SIG-M5 treated with dmso at 0.1 percent for 504 hours (cell line): Measurements from ENCODE around the gene INO80.

Experiments used
- DNase-seq: peaks from one replicate; lab custom pipeline; 2025; ENCODE audit not compliant: unreplicated experiment; lab: John Stamatoyannopoulos, UW

Gene INO80

DNA sequence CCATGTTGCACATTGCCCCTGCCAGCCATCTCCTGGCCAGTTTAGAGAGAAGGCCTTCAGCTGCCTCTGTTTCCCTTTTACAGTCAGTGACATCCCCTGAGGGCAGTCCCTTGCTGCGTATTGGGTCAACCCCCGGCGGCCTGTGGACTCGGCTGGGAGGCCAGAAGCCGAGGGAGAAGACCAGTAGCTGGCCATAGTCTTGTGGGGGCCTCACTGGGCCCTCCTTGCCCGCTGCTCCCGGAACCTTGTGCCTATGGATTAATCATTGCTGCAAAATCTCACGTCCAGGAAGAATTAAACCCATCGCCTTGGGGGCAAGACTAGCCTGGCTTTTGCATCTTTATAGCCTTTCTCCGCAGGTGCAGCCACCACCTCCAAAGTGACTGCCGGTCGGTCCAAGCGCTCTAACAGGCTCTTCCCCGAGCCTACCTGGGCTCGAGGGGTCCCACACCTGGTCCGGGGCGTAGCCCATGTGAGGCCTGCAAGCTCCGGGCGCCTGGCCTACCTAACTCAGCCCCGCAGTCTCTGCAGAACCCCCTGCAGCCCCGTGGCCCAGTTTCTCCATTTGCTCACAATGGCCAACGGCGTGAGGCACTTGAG lies 163.7 kb downstream of the INO80 start:
- no peak for DNase-seq

- no peak for DNase-seq
These were observed 164.3 kb downstream of the INO80 start for GRCh38 chr15:40951764-40952163.

DNA sequence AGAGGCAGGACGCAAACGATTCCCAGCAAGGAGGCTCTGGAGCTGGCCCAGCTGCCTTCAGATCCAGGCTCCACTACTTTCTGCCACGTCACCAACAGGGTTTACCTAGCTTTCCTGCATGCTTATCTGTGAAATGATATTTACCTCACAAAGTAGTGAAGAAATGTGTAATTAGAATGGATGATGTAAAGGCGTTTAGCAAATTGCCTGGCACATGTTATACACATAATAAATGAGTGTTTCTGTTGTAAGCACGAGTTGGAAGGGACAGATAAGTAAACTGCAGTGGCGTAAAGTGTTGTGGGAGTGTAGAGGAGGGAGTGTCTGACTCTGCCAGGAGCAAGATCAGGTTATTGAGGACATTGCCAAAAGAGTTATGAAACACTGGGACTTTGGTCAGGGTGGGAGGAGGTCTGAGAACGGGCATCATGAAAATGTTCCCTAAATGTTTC lies 166.3 kb downstream of the INO80 start:
- DNase-seq, result no peak

DNA sequence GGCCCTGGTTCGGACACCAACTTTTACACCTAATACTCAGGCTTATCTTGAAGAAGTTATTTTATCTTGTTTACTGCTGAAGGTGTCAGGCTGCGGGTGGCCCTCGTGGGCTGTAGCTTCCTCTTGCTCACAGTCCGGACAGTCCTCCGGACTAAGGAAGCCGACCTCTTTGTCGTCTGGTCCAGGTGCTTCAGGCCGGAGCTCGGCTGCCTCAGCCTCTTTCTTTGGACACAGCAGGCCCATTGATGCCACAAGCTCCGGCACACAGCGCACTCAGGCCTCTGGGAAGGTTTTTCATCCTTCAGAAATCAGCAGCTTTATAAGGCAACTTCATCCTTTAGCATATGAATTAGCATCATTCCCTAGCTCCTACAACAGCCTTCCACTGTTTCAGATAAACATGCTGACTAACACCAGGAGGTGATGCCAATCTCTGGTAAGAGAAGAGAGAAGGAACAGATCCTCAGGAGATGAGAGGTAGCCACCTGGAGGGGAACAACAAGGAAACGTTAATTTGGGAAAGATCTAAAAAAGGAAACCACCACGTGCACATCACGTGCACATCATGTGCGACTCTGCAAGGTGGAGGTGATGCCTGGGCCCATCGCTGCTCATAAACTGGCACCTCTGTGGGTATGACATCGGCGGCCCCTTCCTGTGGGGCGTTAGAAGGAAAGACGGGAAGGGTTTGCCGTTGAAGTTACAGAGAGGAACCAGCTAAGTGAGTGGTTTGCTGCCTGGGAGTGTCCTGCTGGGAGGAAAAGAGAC lies 167.2 kb downstream of the INO80 start:
- no peak for DNase-seq

- no peak for DNase-seq
These were observed 171.4 kb downstream of the INO80 start for GRCh38 chr15:40944510-40945296.

DNA sequence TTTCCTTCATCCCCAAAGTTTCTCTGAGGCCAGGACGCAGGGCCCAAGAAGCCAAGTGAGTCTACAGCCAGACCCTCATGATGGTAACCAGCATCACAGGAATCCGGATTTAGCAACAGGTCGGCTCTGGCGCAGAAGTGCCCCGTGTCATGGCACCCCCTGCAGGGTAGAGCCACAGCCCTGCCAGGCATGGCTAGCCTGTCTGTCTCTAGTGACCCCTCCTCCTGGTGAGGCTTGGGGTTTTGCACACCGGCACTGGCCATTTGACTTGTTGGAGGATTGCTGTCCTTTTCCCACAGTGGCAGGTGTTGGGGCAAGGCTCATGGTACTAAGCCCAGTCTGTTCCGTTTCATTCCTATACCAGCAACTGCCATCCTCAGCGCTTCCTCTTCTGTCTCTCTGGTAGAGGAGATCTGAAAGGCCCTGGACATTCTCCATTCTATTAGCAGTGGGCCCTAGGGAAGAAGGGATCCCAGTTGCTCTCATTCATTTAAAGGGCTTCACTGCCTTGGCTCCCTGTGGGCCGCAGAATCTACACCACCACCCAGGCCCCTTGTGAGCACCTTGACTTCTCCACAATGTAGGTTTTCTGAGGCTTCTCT lies 172.2 kb downstream of the INO80 start:
- DNase-seq, result no peak

GRCh38 chr15:40942878-40943277 lies 173.2 kb downstream of the INO80 start:
- no peak for DNase-seq

- DNase-seq, result peak; percentile 80
These were observed 173.7 kb downstream of the INO80 start for GRCh38 chr15:40942337-40942854.

DNA sequence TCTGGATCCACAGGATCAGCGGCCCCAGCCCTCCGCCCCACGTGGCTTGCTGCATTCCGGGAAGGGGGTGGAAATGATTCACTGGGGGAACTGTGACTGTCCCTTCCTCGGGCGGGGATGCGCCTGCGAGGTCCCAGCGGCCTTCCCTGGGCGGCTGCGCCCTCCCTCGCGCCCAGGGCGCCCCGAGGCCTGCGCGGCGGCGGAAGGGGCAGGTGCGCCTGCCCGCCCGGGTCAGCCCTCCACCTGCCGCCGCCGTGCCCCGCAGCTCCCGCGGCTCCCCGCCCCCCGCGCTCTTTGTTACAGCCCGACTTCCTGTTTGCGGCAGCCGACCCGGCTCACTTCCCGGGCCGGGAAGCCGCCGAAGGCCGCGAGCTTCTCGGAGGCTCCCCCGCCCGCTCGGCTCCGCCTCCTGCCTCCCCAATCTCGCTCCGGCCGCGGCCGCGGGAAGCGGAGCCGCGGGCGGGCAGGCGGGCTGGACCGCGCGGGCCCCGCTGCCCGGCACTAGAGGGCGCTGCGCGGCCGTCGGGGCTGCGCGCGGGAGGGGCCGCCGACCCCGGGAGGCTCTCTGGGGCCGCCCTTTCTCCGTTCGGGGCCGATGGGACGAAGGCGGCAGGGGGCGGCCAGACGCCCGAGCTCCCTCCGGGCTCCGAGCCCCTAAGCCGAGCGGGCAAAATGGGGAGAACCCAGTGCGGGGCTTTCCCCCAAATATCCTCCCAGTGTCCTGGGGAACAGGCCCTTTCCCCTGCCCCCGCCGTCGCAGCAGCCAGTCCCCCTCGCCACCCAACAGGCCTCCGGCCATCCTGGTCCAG lies 174.3 kb downstream of the INO80 start:
- peak; percentile 68 for DNase-seq

- no peak for DNase-seq
These were observed 175.0 kb downstream of the INO80 start for GRCh38 chr15:40941068-40941527.

GRCh38 chr15:40940296-40940801 lies 175.7 kb downstream of the INO80 start:
- DNase-seq, result no peak

GRCh38 chr15:40938536-40938870 lies 177.6 kb downstream of the INO80 start:
- DNase-seq, result no peak

GRCh38 chr15:40937762-40938535 lies 178.1 kb downstream of the INO80 start:
- DNase-seq, result peak; percentile 45

DNA sequence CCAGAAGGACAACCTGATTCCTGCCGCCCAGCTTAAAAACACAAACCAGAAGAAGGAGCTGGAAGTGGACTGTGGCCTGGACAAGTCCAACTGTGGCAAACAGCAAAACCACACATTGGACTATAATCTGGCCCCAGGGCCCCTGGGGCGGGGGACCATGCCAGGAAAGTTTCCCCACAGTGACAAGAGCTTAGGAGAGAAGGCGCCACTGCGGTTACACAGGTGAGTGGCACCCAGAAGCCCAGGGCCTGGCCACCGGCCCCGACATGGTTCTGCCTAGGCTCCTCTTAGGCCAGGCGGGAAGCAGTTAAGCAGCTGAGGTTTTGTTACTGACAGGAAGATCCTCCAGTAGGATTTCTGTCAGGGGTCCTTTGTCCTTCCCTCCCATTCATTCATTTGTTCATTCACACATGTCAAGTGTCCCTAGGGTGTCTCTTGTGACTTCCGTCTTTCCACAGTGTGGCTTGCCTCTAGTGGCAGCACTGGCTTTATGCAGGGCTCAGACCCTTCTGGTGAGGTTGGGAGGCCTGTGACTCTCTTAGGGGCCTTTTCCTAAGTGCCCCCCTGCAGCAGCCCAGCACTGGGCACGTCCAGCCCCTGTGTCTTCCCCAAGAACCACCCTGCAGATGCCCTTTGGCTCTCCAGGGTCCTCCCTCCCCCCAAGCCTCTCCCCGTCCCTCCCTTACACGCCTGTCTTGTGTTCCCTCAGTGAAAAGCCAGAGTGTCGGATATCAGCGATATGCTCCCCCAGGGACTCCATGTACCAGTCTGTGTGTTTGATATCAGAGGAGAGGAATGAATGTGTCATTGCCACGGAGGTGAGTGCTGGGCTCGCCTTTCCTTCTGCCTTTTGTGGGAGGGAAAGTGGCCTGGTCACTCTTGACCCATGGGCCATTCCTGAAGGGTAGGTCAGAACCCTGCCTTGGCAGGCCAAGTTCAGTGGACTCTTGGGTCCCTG lies 179.1 kb downstream of the INO80 start:
- DNase-seq, result no peak

GRCh38 chr15:40936234-40936708 lies 179.8 kb downstream of the INO80 start:
- no peak for DNase-seq

DNA sequence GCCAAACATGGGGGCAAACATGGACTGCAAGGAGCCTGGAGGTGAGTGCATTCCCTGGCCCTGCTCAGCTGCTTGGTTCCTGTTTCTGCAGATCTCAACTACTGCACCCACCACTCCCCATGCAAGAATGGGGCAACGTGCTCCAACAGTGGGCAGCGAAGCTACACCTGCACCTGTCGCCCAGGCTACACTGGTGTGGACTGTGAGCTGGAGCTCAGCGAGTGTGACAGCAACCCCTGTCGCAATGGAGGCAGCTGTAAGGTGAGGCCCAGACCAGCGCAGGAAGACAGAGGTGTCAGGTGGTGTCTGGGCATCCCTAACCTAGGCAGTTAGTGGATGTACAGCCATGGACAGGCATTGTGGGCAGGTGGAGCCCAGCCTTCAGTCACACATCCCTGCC lies 181.6 kb downstream of the INO80 start:
- no peak for DNase-seq

GRCh38 chr15:40933517-40933902 lies 182.6 kb downstream of the INO80 start:
- DNase-seq, result no peak
